Hepatic stellate cell (primary cell): ENCODE measurements around the gene PDIK1L.
"Not testable (repeated sequence)": the region's sequence is repeated elsewhere in the genome, so short reads cannot be mapped to it uniquely, and the experiment has no call there.

ENCODE experiments used
- DNase-seq: peaks from one replicate; pipeline ENCODE4 v3.0.0; 2011; ENCODE audit warnings: low spot score

The PDIK1L gene

DNA sequence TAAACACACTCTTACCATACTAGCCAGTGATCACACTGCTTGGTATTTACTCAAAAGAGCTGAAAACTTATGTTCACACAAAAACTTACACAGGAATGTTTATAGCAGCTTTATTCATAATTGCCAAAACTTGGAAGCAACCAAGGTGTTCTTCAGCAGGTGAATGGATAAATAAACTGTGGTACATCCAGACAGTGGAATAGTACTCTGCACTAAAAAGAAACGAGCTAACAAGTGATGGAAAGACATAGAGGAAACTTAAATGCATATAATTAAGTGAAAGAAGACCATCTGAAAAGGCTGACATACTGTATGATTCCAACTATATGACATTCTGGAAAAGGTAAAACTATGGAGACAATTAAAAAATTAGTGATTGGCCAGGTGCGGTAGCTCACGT lies 20.7 kb upstream of the PDIK1L start:
- DNase-seq: no peak

DNA sequence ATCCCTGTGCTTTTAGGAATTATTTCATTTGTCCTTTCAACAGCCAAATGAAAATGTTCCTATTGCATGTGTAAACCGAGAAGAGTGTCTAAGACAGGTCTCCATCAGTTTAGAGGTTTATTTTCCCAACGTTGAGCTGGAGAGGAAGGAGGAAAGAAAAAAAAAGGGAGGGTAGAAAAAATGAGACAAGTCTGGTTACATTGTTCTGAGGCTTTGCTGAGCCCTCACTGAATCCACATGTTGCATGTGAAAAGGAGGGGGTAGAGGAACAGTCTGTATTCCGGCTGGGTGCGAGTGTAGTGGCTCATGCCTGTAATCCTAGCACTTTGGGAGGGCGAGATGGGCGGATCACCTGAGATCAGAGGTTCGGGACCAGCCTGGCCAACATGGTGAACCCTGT lies 19.2 kb upstream of the PDIK1L start:
- no peak for DNase-seq

DNA sequence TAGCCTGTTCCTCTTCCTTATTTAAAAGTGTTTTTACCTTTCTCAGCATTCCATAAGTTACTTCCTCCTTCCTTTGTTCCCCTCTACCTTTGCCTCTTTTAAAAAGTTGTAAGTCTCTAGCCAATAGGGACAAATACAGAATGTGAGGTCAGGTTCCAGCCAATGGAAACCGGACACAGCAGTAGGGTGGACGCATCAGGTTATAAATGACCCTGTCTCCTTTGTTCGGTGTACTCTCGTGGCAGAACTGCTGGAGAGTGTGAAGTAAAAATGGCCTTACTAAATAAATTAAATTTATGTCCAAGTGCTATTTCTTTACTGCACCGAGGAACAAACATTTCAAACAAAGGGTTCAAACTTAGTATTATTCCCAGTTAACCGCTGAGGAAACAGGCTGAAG lies 18.1 kb upstream of the PDIK1L start:
- DNase-seq: not testable (repeated sequence)

DNA sequence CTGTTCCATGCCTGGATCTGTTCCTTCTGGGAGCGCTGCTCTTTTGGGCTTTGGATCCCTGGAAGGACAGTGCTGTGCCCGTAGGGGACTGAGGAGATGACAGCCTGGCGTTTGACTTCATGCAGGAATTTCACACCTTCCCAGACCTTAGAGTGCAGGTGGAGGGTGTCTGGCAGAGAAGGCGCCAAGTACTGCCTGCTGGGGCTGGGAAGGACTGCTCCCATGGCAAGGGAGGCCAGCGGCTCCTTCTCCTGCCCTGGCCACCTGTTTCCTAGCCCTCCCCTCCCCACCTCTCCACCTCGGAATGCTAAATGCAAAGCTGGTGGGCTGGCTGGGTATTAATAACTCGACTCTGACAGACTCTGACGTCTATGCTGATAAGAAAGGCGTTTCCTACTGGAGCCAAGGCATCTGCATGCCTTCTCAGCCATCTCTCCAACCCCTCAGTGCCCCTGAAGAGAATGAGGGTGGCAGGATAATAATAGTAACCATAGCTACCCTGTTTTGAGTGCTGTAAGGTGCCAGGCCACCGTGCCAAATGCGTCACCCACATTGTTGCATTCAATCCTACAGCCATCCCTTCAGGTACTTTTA lies 17.5 kb upstream of the PDIK1L start:
- DNase-seq: no peak

DNA sequence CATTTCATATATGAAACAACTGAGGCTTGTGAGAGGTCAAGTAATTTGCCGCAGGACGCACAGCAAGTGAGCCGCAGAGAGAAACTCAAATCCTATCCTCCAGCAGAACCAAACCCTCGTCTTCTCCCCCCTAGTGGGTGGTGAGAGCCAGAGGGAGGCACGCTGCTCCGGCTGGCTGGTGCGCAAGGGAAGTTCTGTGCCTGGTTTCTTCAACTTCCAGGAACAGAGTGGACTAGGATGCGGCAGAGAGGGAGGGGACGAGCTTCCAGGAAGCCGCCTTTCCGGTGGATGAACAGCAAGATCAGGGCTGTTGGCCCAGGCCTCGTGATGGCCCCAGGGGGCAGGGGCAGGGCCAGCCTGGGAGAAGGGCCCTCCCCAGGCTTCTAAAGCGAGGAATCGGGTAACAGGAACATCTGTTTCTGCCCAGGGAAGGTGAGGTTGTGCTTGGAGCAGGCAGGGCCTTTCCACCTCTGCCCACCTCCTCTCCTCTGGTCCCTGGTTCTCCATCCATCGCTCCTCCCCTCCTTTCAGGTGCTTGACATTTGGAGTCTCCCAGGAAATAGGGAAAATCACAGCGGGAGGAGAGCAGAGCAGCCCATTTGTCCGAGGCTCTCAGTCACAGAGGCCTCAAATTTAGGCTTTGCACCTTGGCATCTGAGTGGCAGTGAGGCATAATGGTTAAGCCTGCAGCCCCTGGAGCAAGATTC lies 16.8 kb upstream of the PDIK1L start:
- peak; percentile 27 for DNase-seq

DNA sequence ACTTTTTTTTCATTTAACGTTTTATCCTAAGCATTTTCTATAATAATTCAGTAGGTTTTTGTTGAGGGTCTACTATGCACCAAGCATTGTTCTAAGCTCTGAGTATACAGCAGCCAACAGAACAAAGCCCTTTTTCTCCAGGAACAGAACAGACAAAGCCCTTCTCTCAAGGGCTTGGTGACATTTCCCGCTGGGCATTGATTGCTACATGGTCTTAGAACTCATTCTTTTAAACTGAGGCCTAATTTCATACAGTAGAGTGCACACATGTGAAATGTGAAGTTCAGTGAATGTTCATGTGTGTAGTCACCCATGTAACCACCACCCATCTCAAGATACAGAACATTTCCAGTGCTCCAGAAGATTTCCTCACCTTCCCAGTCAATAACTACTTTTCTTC lies 15.2 kb upstream of the PDIK1L start:
- DNase-seq: no peak

DNA sequence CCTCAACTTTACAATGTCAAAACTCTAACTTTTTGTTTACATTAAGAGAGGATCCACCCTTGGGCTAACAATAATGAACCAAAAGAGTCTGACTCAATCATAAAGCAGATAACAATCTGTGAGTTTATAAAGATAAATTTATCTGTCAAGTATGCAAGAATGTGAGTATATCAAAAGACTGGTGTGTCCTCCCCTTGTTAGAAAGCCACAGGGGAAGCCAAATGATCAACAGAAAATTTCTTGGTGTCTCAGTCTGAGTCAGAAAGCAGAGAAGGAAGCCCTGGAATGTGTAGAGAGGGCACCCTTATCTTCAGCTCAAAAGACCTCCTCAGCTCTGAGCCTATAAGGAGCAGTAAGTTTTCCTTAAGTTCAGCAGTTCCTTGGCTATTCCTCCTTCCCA lies 13.9 kb upstream of the PDIK1L start:
- DNase-seq: peak; percentile 66

DNA sequence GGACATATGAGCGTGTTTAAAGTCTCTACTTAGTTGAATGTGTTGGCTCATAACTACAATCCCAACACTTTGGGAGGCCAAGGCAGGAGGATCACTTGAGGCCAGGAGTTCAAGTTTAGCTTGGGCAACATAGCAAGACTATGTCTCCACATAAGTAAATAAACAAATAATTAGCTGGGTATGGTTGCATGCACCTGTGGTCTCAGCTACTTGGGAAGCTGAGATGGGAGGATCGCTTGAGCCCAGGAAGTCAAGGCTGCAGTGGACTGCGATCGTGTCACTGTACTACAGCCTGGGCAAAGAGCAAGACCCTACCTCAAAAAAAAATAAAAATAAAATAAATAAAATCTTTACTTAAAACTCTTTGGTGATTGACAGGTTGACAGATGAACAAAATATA lies 13.0 kb upstream of the PDIK1L start:
- no peak for DNase-seq

DNA sequence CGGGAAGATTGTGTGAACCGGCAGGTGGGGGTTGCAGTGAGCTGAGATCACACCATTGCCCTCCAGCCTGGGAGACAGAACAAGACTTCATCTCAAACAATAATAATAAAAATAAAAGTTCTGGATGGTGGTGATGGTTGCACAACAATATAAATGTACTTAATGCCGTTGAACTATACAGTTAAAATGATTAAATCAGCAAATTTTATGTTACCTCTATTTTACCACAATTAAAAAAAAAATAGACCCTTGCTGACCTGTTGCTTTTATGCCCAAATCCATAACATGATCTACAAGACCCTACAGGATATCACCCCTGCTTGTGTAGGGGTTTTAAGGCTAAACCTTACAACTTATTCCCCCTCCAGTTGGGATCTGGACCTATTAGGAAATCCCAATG lies 11.8 kb upstream of the PDIK1L start:
- no peak for DNase-seq

DNA sequence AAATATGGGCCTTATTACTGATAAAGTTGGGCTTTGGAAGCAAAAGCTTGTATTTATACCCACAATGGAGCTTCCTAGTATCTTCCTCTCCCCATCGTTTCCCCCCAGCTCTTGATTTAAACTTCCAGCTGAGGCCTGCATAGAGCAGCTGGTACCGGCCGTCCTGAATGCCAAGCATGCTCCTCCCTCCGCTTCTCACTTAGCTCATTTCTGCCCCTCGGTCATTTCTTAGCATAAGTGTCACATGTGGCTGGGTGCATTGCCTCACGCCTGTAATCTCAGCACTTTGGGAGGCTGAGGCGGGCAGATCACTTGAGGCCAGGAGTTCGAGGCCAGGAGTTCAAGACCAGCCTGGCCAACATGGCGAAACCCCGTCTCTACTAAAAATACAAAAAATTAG lies 11.4 kb upstream of the PDIK1L start:
- not testable (repeated sequence) for DNase-seq

DNA sequence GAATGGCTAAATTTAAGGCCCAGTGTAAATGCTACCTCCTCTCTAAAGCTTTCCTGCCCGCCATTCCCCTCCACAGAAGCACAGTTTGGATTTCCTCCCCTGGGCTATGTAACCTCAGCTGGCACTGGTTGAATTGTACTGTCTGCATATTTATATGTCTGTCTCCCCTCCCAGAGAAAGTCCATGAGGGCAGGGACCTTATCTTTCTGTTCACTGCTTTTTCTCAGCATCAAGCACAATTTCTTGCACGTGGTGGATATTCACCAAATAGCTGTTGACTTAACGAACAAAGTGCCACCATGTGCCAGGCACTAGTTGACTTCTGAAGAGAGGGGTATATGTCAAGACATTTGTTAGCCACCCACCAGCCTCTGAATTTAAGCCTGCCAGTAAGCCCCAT lies 9.5 kb upstream of the PDIK1L start:
- DNase-seq: no peak

DNA sequence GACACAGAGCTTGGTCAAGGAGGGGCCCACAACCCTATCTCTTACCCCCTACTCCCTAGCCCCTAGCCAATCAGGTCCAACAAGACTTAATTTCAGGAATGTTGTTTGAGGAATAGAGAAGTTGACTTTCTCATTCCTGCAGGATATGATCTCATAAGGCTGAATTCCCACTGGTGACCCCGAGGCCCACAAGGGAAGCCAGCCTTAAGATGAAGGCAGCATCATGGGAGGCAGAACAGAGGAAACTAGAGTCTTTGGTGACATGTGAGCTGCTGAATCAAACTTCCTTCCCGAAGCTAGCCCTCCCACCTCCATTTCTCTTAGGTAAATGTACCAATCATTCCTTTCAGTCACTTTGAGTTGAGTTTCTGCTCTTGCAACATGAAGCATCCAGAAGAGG lies 9.1 kb upstream of the PDIK1L start:
- DNase-seq: no peak

DNA sequence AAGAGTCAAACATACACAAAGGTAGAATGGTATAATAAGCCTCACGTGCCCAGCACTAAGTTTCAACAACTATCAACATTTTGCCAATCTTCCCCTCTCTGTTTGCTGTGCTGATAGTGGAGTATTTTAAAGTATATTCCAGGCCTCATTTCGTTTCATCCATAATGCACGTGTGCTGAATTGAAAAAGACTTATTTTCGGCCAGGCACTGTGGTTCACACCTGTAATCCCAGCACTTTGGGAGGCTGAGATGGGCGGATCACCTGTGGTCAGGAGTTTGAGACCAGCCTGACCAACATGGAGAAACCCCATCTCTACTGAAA lies 6.4 kb upstream of the PDIK1L start:
- not testable (repeated sequence) for DNase-seq

DNA sequence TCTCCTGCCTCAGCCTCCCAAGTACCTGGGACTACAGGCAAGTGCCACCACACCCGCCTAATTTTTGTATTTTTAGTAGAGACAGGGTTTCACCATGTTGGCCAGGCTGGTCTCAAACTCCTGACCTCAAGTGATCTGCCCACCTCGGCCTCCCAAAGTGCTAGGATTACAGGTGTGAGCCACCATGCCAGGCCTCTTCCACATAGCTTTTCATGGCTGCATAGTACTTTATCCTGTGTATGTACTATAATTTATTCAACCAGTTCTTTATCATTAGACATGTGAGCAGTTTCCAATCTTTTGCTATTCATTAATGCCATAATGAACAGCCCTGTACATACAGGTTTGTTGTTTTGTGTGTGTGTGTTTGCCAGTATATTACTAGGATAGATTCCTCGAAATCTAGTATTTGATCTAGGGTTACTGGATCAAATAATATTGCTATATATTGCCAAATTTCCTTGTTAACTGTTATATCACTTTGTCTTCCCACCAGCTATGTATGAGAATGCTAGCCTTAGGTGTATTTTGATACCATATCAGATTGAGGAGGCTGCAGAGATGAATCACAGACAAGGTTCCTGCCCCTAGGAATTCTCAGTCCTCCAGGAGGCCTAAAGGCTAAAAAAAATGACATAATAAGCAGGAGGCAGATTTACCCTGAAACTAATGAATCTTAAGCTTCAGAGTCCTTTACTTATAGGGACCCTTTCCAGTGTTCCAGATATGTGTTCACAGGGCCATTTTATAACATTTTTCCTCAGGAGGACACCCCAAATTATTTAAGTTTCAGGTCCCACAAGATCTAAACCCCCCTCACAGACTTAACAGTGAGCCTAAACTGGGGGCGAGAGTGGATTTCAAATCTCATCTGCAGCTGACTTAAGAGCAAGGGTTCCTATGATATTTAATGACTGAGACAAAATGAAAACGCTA lies 2.1 kb upstream of the PDIK1L start:
- no peak for DNase-seq

DNA sequence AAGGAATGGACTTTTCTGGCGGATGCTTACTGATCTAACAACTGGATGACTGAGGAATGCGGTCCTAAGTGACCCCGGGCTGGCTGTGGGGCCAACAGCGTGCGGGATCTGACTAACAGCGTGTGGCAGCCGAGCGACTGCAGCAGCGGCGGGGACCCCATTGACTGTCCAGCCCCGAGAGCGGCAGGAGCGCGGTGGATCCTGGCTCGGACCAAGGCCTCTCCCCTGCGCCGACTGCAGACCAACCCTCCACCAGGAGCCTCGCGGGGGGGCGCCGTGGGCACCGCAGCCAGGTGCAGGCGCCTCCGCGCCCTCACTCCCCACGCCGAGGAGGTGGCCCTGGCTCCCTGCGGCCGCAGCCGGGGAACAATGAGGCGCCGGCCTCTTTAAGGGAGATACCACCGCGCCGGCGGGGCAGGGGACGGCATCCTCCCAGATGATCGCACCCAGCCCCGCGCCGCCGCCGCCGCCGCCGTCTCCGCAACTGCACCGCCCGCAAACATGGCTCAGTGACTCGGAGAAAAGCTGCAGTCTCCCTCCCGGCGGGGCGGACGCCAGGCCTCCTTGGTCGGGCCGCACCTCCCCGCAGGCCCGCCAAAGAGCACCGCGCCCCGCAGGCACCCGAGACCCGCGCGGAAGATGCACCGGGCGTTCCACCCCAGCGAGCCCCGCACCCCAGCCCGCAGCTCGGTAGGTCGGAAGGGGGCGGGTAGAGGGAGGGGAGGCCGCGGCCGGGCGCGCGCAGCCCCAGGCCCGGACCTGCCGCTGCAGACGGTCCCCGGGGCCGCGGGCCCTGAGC lies 694 bp upstream of the PDIK1L start:
- peak; percentile 83 for DNase-seq

DNA sequence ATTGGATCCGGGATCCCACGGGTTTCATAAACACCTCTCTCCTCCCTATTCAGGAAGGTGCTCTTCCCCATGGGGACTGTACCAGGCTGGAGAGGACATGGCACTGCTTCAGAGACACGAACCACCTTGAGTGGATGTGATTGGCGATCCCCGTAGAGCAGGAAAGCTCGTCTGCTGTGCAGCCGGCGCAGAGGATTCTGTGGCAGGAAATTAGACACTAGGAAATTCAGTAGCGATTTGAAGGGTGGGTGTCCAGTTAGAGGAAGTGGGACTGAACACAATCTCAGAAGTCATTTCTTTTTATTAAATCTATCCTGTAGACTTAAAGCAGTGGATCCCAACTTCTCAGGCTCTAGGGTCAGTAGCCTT lies 767 bp downstream of the PDIK1L start:
- no peak for DNase-seq

DNA sequence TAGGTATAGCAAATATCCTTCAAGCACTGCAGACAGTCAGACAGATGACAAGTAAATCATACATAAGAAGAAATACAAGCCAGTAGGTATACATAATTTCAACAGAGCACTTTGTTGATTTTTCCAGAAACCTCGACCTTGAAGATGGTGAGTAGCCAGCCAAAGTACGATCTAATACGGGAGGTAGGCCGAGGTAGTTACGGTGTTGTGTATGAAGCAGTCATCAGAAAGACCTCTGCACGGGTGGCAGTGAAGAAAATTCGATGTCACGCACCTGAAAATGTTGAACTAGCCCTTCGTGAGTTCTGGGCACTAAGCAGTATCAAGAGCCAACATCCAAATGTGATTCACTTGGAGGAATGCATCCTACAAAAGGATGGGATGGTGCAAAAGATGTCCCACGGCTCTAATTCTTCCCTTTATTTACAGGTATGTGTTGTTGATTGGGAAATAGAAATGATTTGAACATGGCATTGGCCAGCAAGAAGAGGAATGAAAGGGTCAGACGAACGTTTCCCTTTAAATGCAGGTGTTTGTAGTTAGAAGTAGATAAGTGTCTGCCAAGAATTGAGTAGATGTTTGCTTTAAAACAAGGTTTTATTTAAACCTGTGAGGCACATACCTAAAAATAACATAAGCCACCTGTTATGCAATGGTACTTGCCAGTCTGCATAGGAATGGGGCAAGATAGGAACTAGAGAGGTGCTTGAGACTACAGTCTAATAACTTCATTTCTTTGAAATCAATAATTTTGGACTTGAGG lies 2.7 kb downstream of the PDIK1L start:
- no peak for DNase-seq

DNA sequence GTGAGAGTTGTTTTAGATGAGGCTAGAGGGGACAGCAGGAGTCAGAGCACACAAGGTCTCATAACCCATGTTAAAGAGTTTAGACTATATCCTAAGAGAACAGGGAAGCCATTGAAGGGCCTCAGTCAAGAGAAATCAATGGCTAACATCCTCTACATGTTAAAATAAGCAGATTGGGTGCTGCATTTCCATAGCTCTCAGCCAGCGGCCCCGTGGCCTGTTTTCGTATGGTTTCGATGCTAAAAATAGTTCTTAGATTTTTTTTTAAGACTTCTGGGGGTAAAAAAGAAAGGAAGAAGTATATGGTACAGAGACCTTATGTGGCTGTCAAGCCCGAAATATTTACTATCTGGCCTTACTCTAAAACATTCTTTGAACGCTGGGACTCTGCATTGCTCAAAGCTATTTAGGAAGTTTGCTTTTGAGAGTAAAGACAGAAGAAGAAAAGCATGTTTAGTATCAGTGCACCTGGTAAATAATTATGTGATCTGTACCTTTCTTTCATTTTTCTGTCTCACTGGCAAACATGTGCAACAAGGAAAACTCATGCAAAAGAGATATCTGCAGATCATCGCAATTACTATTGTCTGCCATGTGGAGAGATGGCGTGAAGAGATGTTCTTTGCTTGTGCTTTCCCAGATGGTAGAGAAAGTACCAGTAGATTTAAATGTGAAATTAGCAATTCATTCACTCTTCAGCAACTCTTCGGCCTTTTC lies 8.4 kb downstream of the PDIK1L start:
- no peak for DNase-seq

DNA sequence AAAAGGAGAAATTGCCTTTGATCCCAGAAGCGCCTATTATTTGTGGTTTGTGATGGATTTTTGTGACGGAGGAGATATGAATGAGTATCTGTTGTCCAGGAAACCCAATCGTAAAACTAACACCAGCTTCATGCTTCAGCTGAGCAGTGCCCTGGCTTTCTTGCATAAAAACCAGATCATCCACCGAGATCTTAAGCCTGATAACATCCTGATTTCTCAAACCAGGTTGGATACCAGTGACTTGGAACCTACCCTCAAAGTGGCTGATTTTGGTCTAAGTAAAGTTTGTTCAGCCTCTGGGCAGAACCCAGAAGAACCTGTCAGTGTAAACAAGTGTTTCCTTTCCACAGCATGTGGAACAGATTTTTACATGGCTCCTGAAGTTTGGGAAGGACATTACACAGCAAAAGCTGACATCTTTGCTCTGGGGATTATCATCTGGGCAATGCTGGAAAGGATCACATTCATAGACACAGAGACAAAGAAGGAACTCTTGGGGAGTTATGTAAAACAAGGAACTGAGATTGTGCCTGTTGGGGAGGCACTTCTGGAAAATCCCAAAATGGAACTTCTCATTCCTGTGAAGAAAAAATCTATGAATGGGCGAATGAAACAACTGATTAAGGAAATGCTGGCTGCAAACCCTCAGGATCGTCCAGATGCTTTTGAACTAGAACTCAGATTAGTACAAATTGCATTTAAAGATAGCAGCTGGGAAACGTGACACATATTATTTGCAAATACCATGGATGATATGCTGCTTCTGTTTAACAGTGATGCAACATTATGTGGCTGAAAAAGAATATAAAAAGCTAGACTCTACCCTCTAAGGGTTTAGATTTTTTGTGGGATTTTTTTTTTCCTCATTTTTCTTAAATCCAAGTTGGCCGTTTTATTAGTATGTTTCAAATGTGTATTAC lies 10.5 kb downstream of the PDIK1L start:
- no peak for DNase-seq
